ENCODE results near the gene STON2.

Gene STON2

DNA sequence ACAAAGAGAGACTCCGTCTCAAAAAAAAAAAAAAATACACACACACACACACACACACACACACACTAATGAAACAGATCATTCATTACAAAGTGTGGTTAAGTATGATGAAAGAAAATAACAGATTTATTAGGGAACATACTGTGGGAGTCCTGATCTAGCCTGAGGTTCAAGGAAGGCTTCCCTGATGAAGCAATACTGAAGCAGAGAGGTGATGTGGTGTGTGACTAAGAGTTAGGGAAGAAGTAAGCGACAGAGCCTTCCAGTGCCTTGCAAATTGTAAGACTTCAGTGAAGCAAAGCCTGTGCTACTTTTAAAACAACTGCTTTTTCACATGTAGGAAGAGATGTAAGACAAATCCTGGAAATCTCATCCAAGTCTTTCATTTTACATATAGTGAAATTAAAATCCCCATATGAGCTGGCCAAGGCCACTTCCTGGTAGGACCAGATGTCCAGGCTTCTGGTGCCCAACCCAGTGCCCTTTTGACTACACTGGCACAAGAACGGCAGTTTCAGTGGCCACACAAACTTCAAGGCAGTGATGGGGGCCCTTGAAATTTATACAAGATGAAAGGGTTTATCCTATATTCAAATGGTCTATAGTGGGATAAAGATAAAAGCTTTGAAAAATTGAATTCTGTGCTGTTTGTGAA, 86.2 kb downstream of the STON2 start:
- DNase-seq (ENCODE audit: low read depth, low spot score), result no peak
- H3K4me3 ChIP-seq (ENCODE audit: low read length), result no peak overlapping the region

DNA sequence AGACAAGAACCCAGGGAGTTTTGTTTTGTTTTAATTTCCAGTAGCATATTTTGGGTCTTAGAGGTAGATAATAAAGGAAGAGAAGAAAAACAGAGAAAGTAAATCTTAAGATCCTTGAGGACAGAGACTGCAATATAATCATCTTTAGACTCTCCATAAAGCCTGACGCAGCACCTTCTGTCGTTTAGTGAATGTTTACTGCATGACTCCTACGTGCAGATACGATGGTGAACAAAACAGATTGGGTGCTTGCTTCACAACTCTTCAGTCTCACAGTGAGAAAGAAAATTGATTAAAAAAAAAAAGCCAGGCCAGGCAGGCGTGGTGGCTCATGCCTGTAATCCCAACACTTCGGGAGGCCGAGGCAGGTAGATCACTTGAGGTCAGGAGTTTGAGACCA, 86.9 kb downstream of the STON2 start:
- H3K4me3 ChIP-seq (ENCODE audit: low read length), result no peak overlapping the region
- no peak for DNase-seq (ENCODE audit: low read depth, low spot score)

DNA sequence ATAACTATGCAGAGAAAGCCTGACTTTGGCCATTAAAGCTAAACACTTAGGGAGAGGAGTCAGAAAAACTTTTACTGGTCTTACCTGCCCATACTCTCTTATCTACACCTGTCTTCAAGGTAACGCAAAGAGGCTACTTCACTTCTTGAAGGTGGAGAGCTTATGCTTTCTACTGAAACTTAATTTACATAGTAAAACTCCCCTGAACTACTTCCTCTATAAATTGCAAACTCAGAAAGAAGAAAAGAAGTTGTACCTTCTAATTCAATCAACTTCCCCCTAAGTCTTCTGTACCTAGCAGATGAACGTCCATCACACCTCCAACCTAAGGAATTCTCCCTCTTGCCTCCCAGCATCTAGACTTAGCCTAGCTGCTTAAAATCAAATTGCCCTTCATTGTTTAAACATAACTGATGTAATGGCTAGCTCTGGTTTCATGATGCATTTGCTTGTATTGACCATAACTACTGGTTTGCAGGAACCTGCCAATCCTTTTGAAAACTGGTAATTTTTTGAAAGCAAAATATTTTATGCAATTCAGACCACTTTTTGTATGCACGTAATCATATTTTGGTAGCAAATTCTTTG, 87.7 kb downstream of the STON2 start:
- no peak for DNase-seq (ENCODE audit: low read depth, low spot score)
- H3K4me3 ChIP-seq (ENCODE audit: low read length), result no peak overlapping the region

DNA sequence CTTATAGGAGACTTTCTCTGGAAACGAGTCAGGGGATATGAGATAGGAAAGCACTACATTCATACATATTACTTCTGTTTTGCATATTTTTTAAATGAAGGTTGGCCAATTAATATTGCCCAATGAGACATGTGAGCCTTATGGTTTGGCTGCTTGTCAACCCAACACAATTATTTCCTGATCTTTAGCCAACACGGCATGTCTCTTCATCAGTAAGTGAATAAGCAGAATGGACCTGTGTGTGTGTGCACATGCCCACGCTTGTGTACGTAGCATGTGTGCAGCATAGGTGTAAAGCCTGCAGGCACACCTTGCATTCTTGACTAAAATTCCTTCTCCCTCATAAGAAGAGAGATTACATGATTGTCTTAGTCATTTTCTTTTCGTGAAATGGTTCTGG, 88.3 kb downstream of the STON2 start:
- no peak overlapping the region for H3K4me3 ChIP-seq (ENCODE audit: low read length)
- no peak for DNase-seq (ENCODE audit: low read depth, low spot score)

DNA sequence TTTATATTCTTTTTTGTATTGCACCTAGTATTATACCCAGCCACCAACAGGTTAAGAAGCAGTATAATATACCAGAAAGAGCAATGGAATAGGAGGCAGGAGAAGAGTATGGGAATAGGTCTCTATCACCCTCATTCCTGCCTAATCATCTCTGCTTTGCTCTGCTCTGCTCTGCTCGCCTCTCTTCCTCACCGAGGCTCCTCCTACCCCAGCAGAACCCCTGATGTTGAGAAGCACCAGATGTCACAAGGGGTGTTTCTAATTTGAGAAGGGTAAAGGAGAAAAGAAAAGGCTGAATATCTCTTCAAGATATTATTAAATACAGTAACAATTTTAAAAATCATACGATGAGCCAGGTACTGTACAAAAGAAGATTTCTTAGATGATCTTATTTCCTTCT, 89.0 kb downstream of the STON2 start:
- no peak overlapping the region for H3K4me3 ChIP-seq (ENCODE audit: low read length)
- DNase-seq (ENCODE audit: low read depth, low spot score), result no peak

DNA sequence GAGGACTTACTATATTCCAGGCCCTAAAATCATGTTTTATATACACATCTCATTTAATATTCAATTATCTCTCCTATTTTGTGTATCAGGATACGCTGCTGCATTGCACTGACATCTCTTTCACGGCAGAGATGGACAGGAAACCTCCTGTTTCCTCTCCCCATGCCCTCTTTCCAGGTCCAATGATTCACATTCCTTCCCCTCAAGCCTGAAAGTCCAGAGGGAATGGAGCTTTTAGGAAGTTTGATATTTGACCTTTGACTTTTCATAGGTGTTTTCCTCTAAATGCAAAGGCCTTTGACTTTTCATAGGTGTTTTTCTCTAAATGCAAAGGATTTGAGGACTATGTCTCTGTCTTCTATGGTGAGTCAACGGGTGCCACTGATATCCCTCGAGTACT, 89.5 kb downstream of the STON2 start:
- DNase-seq (ENCODE audit: low read depth, low spot score), result no peak

DNA sequence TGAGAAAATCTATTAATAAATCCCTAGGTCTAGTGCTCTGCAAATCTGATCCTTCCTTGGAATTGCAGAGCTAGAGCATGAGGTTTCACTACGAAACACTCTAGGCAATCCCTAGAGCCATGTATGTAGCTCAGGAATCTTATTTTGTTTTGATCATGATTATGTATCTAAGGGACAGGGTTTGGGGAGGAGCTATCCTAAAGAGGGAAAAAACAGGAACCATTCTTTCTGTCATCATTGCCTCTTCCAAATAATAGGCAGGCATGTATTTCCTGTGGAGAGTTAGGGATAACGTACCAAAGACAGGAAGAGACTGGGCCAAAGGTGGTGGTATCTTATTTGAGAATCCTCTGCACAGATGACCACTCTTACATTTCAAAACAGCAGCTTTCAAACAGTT, 90.6 kb downstream of the STON2 start:
- H3K4me3 ChIP-seq (ENCODE audit: low read length), result no peak overlapping the region
- no peak for DNase-seq (ENCODE audit: low read depth, low spot score)

More for the DNA sequence above, 89.5 kb downstream of the STON2 start:
- no peak overlapping the region for H3K4me3 ChIP-seq (ENCODE audit: low read length)

DNA sequence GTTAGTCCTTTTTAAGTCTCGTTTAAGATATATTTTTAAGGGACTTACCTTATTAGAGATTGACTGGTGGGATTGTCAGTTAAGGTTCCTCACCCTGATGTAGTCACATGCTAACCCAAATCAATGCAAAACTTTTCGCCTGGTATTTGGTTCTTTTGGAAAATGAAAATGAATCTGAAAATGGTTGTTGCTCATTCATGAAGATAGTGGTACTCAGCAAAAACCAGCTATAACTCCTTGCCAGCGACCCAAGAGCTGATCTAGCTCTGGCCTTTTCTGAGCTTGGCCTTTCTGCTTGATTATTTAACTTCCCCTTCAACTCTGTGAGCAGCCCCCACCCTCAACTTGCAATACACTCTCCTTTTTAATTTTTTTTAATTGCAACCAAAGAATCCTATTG, 94.4 kb downstream of the STON2 start:
- no peak overlapping the region for H3K4me3 ChIP-seq (ENCODE audit: low read length)
- DNase-seq (ENCODE audit: low read depth, low spot score), result no peak

DNA sequence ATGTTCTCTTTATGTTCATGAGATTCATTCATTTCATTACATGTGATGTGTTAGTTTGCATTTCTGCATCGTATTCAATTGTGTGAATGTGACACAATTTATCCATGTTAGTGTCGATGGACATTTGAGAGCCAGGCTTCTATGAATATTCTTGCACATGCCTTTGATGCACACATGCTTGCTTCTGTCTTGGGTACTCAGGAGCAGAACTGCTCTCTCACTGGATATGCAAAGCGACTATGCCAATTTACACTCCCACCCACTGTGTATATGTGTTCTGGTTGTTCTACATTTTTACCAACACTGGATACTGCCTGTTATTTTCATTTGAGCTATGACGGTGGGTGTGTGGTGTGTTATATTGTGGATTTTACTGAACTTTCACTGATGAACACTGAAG, 95.1 kb downstream of the STON2 start:
- H3K4me3 ChIP-seq (ENCODE audit: low read length), result no peak overlapping the region
- no peak for DNase-seq (ENCODE audit: low read depth, low spot score)

DNA sequence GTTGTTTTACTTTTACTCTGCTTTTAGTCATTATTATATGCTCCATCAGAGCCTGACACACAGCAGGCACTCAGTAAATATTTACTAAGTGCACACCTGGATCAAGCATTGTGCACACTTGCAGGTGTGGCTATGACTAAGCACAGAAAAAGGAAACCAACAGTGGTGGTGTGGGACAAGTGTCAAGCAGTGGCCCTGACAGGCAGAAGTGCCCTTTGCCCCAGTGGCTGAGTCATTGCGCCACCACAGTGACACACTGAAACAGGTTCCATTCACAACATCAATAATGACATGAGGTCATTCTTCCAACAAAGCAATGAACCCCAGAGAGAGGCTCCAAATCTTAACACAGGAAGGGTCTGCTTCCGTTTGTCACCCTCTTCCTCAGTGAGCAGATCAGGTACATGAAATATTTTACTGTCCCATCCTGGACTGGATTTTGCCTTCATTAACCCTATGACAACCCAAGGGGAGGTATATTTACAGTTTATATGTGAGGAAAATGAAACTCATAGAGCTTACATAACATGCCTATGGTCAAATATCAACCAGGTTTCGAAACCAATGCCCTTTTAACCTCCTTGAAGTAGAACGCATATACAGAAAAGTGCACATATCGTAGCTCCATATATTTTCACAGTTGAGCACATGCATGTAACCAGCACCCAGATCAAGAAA, 96.7 kb downstream of the STON2 start:
- no peak overlapping the region for H3K4me3 ChIP-seq (ENCODE audit: low read length)
- DNase-seq (ENCODE audit: low read depth, low spot score), result no peak

DNA sequence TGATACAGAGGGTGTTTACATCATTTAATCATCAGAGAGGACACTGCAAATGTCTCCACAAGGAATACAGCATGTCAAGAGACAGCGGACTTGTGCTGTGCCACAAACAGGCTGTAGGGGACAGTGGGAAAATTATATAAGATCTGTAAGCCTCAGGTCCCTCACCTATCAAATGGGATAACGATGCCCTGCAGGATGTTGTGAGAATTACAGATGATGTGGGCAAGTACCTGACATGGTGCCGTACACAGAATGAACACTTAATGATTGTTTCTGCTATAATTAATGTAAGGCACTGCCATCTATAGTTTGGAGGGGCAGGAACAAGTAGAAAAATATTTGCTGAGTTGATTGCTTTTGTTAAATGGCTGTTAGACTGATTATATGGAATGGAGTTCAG, 97.5 kb downstream of the STON2 start:
- H3K4me3 ChIP-seq (ENCODE audit: low read length), result no peak overlapping the region
- peak; percentile 37 for DNase-seq (ENCODE audit: low read depth, low spot score)

DNA sequence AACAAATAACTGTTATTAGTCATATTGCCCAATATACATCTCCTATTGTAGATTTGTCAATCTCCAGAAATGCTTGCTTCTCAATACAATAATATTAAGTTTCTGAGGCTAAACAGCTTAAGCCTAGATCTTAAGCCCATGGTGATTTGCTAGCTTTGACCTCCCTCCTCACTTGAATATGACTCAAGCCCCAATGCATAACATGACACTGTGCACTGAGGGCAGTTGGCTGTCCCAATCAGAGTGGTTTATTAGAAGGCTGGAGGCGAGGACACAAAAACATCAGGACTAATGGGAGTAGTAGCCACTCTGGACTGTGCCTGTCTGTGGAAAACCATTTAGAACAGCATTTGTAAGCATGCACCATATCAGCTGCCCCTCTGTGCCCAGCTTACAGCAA, 98.3 kb downstream of the STON2 start:
- DNase-seq (ENCODE audit: low read depth, low spot score), result no peak
- H3K4me3 ChIP-seq (ENCODE audit: low read length), result no peak overlapping the region

DNA sequence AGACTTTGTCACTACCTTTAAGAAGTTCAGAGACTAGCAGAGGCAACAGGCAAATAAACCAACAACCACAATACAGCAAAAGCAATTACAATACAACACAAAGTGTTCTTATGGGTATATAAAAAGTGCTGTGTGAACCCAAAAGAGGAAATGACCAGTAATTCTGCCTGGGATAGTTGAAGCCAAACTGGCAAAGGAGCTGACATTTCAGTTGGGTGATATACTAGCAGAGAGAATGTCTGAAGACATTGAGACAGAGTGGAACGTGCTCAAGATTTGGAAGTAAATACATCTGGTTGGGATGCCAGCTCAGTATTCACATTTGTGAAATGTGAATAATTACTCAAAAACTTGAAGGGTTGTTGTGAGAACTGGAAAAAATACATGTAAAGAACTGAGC, 98.8 kb downstream of the STON2 start:
- H3K4me3 ChIP-seq (ENCODE audit: low read length), result no peak overlapping the region
- DNase-seq (ENCODE audit: low read depth, low spot score), result no peak

DNA sequence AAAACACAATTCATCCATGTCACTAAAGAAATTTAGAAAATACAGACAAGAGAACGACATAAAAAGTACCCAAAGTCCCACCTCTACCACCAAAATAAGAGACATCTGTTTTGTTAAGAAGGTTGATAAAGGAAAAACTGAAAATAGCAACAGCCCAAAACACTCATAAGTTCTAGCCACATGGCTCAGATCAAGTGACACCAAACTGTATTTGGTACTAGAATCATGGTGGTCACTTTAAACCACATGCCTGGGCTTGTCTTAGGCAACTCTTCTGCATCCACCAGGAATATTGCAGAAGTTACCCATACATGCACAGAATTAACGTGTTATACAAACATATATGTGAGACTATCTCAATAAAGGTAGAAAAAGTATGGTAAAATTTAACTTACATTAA, 101.2 kb downstream of the STON2 start:
- no peak for DNase-seq (ENCODE audit: low read depth, low spot score)
- no peak overlapping the region for H3K4me3 ChIP-seq (ENCODE audit: low read length)

DNA sequence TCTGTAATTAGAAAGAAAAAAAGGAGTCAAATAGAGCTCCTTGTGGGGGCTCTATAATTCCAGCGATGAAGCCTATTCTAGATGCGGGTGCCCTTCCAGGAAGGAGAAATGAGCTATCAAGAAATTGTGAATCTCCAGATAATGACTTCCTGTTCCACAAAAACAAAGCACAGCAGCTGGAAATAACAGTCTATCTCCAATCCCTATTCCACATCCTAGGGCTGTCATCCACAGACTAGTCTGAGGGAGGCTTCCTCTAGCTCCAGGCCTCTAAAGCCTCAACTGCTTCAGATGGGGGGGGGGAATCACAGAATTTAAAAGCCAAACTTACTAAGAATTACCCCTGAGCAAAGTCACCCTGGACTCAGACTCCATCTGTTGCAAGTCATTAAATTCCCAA, 102.0 kb downstream of the STON2 start:
- no peak for DNase-seq (ENCODE audit: low read depth, low spot score)
- H3K4me3 ChIP-seq (ENCODE audit: low read length), result no peak overlapping the region

DNA sequence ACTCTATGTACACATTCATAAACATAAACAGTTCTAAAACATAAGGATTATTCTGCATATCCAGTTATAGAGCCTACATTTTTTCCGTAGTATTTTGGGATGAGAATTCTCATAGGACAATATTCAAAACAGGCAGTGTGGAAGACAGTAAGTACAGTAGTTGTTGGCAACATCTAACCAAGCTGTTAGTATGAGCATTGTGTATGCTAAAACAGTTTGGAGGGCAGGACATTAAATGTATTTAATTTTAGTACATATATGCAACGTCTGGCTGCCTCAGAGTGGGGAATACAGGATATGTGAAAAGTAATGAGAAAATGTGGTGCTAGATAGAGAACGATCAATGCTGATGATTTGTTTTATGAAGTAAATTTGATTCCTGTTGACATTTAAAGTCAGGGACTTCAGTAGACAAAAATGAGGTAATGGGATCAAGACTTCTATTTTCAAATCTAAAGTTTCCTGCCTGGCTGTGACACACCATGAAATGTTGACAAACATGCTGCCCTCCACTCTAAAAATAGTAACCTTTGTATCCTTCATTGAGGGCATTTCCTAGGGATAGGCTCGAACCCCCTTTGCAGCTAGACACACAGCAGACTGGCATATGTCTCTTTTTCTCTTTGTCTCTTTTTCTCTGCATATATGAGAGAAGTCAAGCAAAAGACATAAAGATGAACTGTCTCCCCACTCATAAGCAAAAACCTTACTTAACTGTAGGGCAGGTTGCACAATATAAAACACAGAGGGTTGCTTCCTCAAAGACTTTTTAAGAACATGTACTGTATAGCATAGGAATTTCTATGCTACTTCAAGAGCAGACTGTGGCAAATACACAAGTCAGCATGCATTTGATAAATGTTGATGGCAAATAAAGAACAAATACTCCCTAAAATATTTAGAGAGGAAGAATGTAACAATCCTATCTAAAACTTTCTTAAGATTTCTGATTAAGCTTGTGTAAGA, 103.9 kb downstream of the STON2 start:
- no peak overlapping the region for H3K4me3 ChIP-seq (ENCODE audit: low read length)
- no peak for DNase-seq (ENCODE audit: low read depth, low spot score)

DNA sequence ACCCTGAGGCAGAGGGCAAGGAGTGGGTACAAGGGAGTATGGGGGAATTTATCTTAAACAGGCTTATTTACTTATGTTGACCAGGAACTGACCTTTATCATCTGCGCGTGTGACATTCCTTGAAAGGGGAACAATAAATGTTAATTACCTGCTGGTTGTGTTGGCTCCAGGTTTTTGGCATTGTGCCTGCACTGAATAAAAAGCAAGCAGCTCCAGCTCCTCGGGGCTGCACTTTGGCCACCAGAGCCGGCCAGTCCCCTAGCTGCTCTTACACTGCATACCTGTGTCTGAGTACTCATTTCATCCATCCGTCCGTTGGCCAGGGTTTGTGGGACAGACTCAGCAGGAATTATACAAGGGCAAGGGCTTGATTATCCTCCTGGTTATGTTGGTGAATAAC, 110.6 kb downstream of the STON2 start:
- no peak overlapping the region for H3K4me3 ChIP-seq (ENCODE audit: low read length)
- no peak for DNase-seq (ENCODE audit: low read depth, low spot score)

DNA sequence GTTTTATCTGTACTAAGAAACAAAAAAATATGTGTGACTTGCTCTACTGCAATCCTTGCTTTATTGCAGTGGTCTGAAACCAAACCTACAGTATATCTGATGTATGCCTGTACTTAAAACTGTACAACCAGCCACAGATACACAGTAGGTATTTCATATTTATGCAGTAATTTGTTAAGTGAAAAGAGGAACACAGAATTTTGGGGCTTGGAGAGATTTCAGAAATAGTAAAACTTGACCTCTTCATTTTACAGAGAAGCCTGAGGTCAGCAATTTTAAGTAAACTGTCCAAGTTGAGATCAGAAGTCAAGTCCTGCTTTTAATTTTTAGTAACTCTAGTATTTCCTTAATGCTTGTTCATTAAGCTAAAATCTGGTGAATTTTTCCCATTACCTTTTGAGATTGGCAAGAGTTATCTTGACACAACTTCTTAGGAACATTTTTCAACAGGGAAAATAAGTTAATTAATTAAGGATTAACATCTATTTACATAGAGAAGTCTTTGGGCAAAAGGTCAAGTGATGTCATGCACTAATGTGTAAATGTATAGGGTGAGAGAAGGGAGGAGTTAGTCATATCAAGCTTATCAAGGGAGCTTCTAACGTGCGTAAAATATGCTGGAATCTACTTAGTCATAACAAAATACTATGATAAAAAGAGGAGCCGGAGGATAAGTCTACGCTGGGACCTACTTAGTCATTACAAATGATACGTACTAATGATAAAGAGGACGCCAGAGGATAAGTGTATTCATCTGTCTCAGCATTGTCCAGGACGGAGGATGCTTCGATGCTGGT, 113.4 kb downstream of the STON2 start:
- no peak overlapping the region for H3K4me3 ChIP-seq (ENCODE audit: low read length)
- DNase-seq (ENCODE audit: low read depth, low spot score), result no peak

DNA sequence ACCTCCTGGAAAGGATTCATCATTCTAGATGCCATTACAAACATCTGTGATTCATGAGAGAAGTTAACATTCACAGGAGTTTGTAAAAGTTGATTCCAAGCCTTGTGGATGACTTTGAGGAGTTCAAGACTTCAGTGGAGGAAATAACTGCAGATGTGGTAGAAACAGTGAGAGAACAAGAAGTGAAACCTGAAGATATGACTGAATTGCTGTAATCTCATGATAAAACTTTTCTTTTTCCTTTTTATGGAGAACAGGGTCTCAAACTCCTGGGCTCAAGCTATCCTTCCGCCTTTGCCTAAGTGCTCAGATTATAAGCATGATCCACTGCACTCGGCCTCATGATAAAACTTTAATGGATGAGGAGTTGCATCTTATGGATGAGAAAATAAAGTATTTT, 114.9 kb downstream of the STON2 start:
- no peak overlapping the region for H3K4me3 ChIP-seq (ENCODE audit: low read length)
- DNase-seq (ENCODE audit: low read depth, low spot score), result no peak
